ENCODE measurements around the gene PYCR2. TPM values are rescaled to one million over a fixed set of nuclear protein-coding genes. Genes with fewer than 3 reads are reported as not detected.

The PYCR2 gene
- total and polyA plus RNA-seq, 2 of the 8 experiments (the other 6 are each of a cell fraction or from before 2014, with no cell fraction given) = 79.3 to 84.6 TPM

- H3K9ac ChIP-seq (replicated peaks in 1 of 4; ENCODE audit: extremely low read depth in 1 of 4, low read depth in 3 of 4, low read length in 3 of 4) = no peak overlapping the region
- DNase-seq (ENCODE audit: low read depth in 1 of 2, low spot score in 2 of 2) (no peak), FAIRE-seq (no peak)
- no peak overlapping the region for H3K56ac ChIP-seq (replicated peaks; ENCODE audit: insufficient read length, low read depth, low read length)
- H3K9me3 ChIP-seq (ENCODE audit: insufficient read depth in 2 of 2, low read depth in 1 of 2, low read length in 1 of 2) = no peaks in the 10 kb centered on the region
- H3K27ac ChIP-seq (ENCODE audit: low read depth, low read length) = no peak overlapping the region
- no peak overlapping the region for H3K4me3 ChIP-seq (ENCODE audit: extremely low read depth in 1 of 4, insufficient read depth in 2 of 4, low read depth in 3 of 4, low read length in 4 of 4)
- H3K4me1 ChIP-seq (replicated peaks in 1 of 4; ENCODE audit: control insufficient read depth in 3 of 4, insufficient read depth in 4 of 4, low read length in 3 of 4) = peaks cover 10 to 32% (median 24%) of the 10 kb centered on the region in 4 experiments
- peaks cover 0 to 26% (median 13%) of the 10 kb centered on the region in 4 experiments; a peak in 5 of 7 replicates for H3K27me3 ChIP-seq (replicated peaks in 1 of 4; ENCODE audit: control insufficient read depth in 3 of 4, extremely low read depth in 1 of 4, insufficient read depth in 3 of 4, low read length in 3 of 4)
- no peak overlapping the region for H4K91ac ChIP-seq (replicated peaks; ENCODE audit: insufficient read length, low read length)
- no peak overlapping the region for H2BK5ac ChIP-seq (ENCODE audit: low read depth, low read length)
- no peak overlapping the region for H3K14ac ChIP-seq (ENCODE audit: insufficient read length)
- no peak overlapping the region for H2BK20ac ChIP-seq (ENCODE audit: low read length)
- no peak overlapping the region for H3K4me2 ChIP-seq (ENCODE audit: insufficient read depth in 1 of 2, low read depth in 2 of 2, low read length in 2 of 2)
- no peak overlapping the region for H2BK120ac ChIP-seq (replicated peaks; ENCODE audit: low read depth, low read length)
- WGBS, 2 experiments (ENCODE audit: extremely low coverage in 1 of 2, insufficient coverage in 1 of 2, insufficient read length in 1 of 2, insufficient replicate concordance in 2 of 2, low coverage in 1 of 2, low lambda C conversion rate in 2 of 2, missing lambda C conversion rate in 1 of 2) = 95% methylated on average over 19 of the region's 19 CpGs; no CpG with 5 or more reads in 1 of the 2 experiments
- no peak overlapping the region for H3K18ac ChIP-seq (ENCODE audit: extremely low read depth, low read length)
- H3K79me1 ChIP-seq (ENCODE audit: low read depth, low read length) = no peaks in the 10 kb centered on the region
- H2AK5ac ChIP-seq (ENCODE audit: low read depth, low read length) = no peak overlapping the region
- H3K23ac ChIP-seq (ENCODE audit: insufficient read length) = no peak overlapping the region
- H3K23me2 ChIP-seq (ENCODE audit: low read depth, low read length) = peaks cover 9% of the 10 kb centered on the region; the same call in 1 of the 2 replicates
- TF ChIP-seq SRF (IDR thresholded peaks at IDR 0.05; ENCODE audit: low read depth, low read length) = no peak
- no peak for TF ChIP-seq RAD21 (IDR thresholded peaks at IDR 0.05 in 1 of 2, conservative IDR thresholded peaks at IDR 0.05 in 1 of 2; ENCODE audit: low read depth in 2 of 2, low read length in 2 of 2)
- no peak for TF ChIP-seq YY1 (IDR thresholded peaks at IDR 0.05; ENCODE audit: low read depth, low read length)
- no peak overlapping the region for H2BK15ac ChIP-seq (ENCODE audit: low read length)
- POLR2A ChIA-PET (ENCODE audit: partially characterized antibody) = interaction anchor here (1.6 to 2.8 kb wide), 2 partner anchors 13 to 18 kb away, joined by 5 to 7 read pairs; no protein-coding TSS in a partner anchor
- no peak overlapping the region for H2BK12ac ChIP-seq (ENCODE audit: low read depth, low read length)
- no peak overlapping the region for H2AFZ ChIP-seq (ENCODE audit: low read length)
- H4K5ac ChIP-seq (ENCODE audit: insufficient read length, low read depth, low read length) = no peak overlapping the region
- H3K36me3 ChIP-seq (ENCODE audit: control insufficient read depth in 2 of 4, insufficient read depth in 4 of 4, low read length in 3 of 4) = no peaks in the 10 kb centered on the region
- no peak overlapping the region for H4K8ac ChIP-seq (ENCODE audit: extremely low read depth, insufficient read depth, low read length)
- CTCF ChIA-PET (ENCODE audit: partially characterized antibody) = interaction anchor here (0.8 to 21.3 kb wide), 6 partner anchors 9 to 41 kb away, joined by 3 to 406 read pairs (median 4); no protein-coding TSS in a partner anchor
- no peak overlapping the region for H3K4ac ChIP-seq (replicated peaks; ENCODE audit: insufficient read length, low read depth, low read length)
- no peaks in the 10 kb centered on the region for H3K79me2 ChIP-seq (ENCODE audit: control insufficient read depth in 1 of 2, insufficient read depth in 2 of 2, low read length in 2 of 2)
- no peaks in the 10 kb centered on the region for H4K20me1 ChIP-seq (replicated peaks in 1 of 2; ENCODE audit: control insufficient read depth in 1 of 2, insufficient read depth in 2 of 2, low read length in 2 of 2)
Observed at GRCh38 chr1:225886159-225887029, 37.7 kb downstream of the PYCR2 start.
